ENCODE measurements around the gene NKX2-3.

The NKX2-3 gene

GRCh38 chr10:99532687-99533495 lies at the start of gene NKX2-3:
Gene NKX2-3 (plus strand): TSS chr10:99532942. CDS start chr10:99533132, 190 bp downstream.
- DNase-seq: peak; percentile 73
- ATAC-seq: peak; percentile 70

GRCh38 chr10:99484626-99485581 lies 47.8 kb upstream of the NKX2-3 start:
- ATAC-seq: no peak
- no peak for DNase-seq

- ATAC-seq (no peak), DNase-seq (no peak)
Measured at GRCh38 chr10:99487125-99487807, 45.5 kb upstream of the NKX2-3 start.

GRCh38 chr10:99489271-99489670 lies 43.5 kb upstream of the NKX2-3 start:
- DNase-seq (no peak), ATAC-seq (no peak)

- DNase-seq (no peak), ATAC-seq (no peak)
Measured at GRCh38 chr10:99497343-99498025, 35.3 kb upstream of the NKX2-3 start.

- ATAC-seq (no peak), DNase-seq (no peak)
Measured at GRCh38 chr10:99506416-99506815, 26.3 kb upstream of the NKX2-3 start.

- ATAC-seq (no peak), DNase-seq (no peak)
Measured at GRCh38 chr10:99507265-99507664, 25.5 kb upstream of the NKX2-3 start.

- DNase-seq (no peak), ATAC-seq (no peak)
Measured at GRCh38 chr10:99513061-99513460, 19.7 kb upstream of the NKX2-3 start.

- DNase-seq (no peak), ATAC-seq (no peak)
Measured at GRCh38 chr10:99519690-99520039, 13.1 kb upstream of the NKX2-3 start.

GRCh38 chr10:99520040-99520846 lies 12.5 kb upstream of the NKX2-3 start:
- no peak for DNase-seq

GRCh38 chr10:99520847-99521764 lies 11.6 kb upstream of the NKX2-3 start:
- ATAC-seq: no peak

More at GRCh38 chr10:99520040-99520846, 12.5 kb upstream of the NKX2-3 start:
- ATAC-seq: no peak

GRCh38 chr10:99521765-99522469 lies 10.8 kb upstream of the NKX2-3 start:
- DNase-seq (no peak), ATAC-seq (no peak)

More at GRCh38 chr10:99520847-99521764, 11.6 kb upstream of the NKX2-3 start:
- no peak for DNase-seq

- DNase-seq (no peak), ATAC-seq (no peak)
Measured at GRCh38 chr10:99522470-99523250, 10.1 kb upstream of the NKX2-3 start.

GRCh38 chr10:99523251-99523773 lies 9.4 kb upstream of the NKX2-3 start:
- no peak for DNase-seq
- ATAC-seq: no peak

- no peak for DNase-seq
- ATAC-seq: no peak
Measured at GRCh38 chr10:99524050-99524666, 8.6 kb upstream of the NKX2-3 start.

- ATAC-seq: no peak
- no peak for DNase-seq
Measured at GRCh38 chr10:99524736-99525380, 7.9 kb upstream of the NKX2-3 start.

GRCh38 chr10:99525897-99526296 lies 6.8 kb upstream of the NKX2-3 start:
- no peak for DNase-seq
- ATAC-seq: no peak
